ENCODE measurements around the gene CTSS.
"Not testable (repeated sequence)": the region's sequence is repeated elsewhere in the genome, so short reads cannot be mapped to it uniquely, and the experiment has no call there.

Gene CTSS

GRCh38 chr1:150778409-150778808 lies 12.8 kb upstream of the CTSS start:
- H3K27ac ChIP-seq = peak overlapping the region in 1 of 21 experiments; percentile 18
- H3K4me3 ChIP-seq = no peak overlapping the region

GRCh38 chr1:150777544-150777943 lies 12.0 kb upstream of the CTSS start:
- no peak overlapping the region for H3K27ac ChIP-seq
- no peak overlapping the region for H3K4me3 ChIP-seq

DNA sequence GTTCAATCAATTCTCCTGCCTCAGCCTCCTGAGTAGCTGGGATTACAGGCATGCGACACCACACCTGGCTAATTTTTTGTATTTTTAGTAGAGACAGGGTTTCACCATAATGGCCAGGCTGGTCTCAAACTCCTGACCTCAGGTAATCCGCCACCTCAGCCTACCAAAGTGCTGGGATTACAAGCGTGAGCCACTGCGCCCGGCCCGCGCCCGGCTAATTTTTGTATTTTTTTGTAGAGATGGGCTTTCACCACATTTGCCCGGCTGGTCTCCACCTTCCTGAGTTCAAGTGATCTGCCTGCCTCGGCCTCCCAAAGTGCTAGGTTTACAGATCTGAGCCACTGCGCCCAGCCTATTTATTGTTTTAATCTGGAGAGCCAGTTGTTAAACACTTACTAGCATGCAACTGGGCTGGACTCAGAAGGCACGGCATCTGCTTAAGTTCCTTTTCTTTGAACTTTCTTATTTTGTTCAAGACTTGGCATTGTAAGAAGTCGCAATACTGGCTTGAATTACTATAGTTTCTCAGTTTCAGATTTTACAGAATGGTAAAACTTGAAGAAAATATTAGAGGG lies 10.4 kb upstream of the CTSS start:
- H3K27ac ChIP-seq = peak overlapping the region in 1 of 21 experiments; percentile 35
- not testable (repeated sequence) for H3K4me3 ChIP-seq

- Histone ChIP-seq H3K4me3 (no peak overlapping the region), H3K27ac (no peak overlapping the region)
These were observed 9.7 kb upstream of the CTSS start for GRCh38 chr1:150775276-150775675.

DNA sequence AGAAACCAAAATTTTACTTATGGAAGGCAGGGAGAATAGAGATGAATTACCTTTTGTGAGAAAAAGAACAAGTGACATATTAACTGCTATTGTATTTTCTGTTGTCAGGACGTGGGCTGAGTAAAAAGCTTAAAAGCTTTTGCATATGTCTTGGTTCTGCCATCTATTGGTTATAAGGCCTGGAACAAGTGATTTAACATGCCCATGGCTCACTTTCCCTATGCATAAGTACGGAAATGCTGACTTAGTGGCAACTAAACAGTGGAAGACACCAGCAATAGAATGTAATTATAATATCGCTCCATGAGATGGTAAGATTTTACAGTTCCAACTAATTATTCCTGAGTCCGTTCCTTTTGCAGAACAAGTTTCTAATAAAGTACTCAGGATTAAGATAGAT lies 6.7 kb upstream of the CTSS start:
- Histone ChIP-seq H3K27ac (no peak overlapping the region), H3K4me3 (no peak overlapping the region)

DNA sequence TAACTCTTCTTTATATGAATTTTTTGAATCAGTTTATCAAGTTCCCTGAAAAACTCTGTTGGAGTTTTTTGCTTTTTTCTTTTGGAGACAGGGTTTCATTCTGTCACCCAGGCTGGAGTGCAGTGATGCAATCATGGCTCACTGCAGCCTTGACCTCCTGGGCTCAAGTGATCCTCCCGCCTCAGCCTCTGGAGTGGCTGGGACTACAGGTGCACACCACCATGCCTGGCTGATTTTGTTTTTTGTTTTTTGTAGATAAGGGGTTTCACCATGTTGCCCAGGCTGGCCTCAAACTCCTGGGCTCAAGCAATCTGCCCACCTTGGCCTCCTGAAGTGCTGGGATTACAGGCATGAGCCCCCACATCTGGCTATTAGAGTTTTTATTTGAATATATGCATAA lies 2.1 kb upstream of the CTSS start:
- H3K4me3 ChIP-seq, H3K27ac ChIP-seq: not testable (repeated sequence)

GRCh38 chr1:150765977-150766301 lies 361 bp upstream of the CTSS start:
- peak overlapping the region in 20 of 21 experiments; percentile 33 to 93 (median 81) for H3K27ac ChIP-seq
- H3K4me3 ChIP-seq = peak overlapping the region in 6 of 7 experiments; percentile 20 to 44 (median 29)

- Histone ChIP-seq H3K27ac (peak overlapping the region in 20 of 21 experiments; percentile 7 to 93 (median 80)), H3K4me3 (peak overlapping the region; percentile 20 to 44 (median 26))
These were observed 919 bp downstream of the CTSS start for GRCh38 chr1:150764617-150765101.

- peak overlapping the region in 1 of 21 experiments; percentile 6 for H3K27ac ChIP-seq
- no peak overlapping the region for H3K4me3 ChIP-seq
These were observed 2.6 kb downstream of the CTSS start for GRCh38 chr1:150763018-150763417.

- Histone ChIP-seq H3K27ac (no peak overlapping the region), H3K4me3 (no peak overlapping the region)
These were observed 3.0 kb downstream of the CTSS start for GRCh38 chr1:150762552-150762951.

DNA sequence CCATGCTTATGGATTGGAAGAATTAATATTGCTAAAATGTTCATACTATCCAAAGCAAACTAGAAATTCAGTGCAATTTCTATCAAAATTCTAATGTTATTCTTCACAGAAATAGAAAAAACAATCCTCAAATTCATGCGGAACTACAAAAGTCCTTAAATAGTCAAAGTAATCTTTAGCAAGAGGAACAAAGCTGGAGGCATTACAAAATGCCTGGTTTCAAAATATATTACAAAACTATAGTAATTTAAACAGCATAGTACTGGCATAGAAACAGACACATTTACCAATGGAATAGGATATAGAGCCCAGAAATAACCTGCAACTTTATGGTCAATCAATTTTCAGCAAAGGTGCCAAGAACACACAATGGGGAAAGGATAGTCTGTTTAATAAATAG lies 3.8 kb downstream of the CTSS start:
- Histone ChIP-seq H3K27ac (no peak overlapping the region), H3K4me3 (no peak overlapping the region)

- H3K4me3 ChIP-seq = no peak overlapping the region
- no peak overlapping the region for H3K27ac ChIP-seq
These were observed 5.6 kb downstream of the CTSS start for GRCh38 chr1:150760013-150760412.

GRCh38 chr1:150753416-150753815 lies 12.2 kb downstream of the CTSS start:
- no peak overlapping the region for H3K4me3 ChIP-seq
- H3K27ac ChIP-seq = no peak overlapping the region

- Histone ChIP-seq H3K4me3 (no peak overlapping the region), H3K27ac (no peak overlapping the region)
These were observed 14.1 kb downstream of the CTSS start for GRCh38 chr1:150751443-150751842.

GRCh38 chr1:150749720-150750311 lies 15.8 kb downstream of the CTSS start:
- H3K27ac ChIP-seq = no peak overlapping the region
- no peak overlapping the region for H3K4me3 ChIP-seq

- no peak overlapping the region for H3K27ac ChIP-seq
- H3K4me3 ChIP-seq = no peak overlapping the region
These were observed 16.5 kb downstream of the CTSS start for GRCh38 chr1:150748878-150749719.

DNA sequence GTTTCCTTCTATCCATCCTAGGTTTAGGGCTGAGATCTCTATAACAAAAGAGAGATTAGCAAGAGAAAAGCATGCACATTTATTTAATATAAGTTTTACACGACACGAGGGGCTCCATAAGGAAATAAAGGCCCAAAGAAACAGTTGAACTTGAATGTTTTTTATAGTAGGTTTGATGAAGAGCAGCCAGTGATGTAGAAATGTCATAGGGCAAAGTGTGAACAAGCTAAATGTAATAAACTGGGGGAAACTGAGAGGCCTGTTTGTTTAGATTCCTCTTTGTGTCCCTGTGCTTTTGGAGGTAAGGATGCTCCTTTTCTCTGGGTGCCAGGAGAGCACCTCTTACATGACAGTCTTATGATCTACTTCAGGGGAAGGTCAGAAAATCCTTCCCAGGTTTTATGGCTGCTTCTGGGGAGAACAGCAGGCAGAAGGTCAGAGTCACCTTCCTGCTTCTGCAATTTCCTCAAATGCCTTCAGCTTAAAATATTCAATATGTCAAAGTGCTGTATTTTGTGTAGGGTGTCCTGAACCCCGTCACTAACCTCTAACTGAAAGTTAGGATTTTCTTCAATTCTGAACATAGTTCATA lies 35.4 kb downstream of the CTSS start:
- Histone ChIP-seq H3K4me3 (no peak overlapping the region), H3K27ac (no peak overlapping the region)

DNA sequence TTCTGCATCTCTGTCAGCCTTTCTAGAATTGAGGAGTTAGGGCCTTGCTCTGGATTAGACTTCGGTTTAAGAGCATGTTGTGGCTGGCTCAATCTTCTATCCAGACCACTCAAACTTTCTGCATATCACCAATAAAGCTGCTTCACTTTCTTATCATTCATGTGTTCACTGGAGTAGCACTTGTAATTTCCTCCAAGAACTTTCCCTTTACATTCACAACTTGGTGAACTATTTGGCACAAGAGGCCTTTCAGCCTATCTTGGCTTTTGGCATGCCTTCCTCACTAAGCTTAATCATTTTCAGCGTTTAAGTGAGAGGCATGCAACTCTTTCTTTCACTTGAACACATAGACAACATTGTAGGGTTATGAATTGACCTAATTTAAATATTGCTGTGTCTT lies 41.2 kb downstream of the CTSS start:
- H3K4me3 ChIP-seq = no peak overlapping the region
- H3K27ac ChIP-seq = no peak overlapping the region

- Histone ChIP-seq H3K4me3 (no peak within 1 kb of the TSS), H3K27ac (no peak within 1 kb of the TSS)
These were observed 44.9 kb downstream of the CTSS start, which contains the start of gene HORMAD1 for GRCh38 chr1:150720703-150721102. Gene HORMAD1, minus strand, starts transcription at chr1:150720895. Its CDS starts 1,390 bp downstream, at chr1:150719505.

DNA sequence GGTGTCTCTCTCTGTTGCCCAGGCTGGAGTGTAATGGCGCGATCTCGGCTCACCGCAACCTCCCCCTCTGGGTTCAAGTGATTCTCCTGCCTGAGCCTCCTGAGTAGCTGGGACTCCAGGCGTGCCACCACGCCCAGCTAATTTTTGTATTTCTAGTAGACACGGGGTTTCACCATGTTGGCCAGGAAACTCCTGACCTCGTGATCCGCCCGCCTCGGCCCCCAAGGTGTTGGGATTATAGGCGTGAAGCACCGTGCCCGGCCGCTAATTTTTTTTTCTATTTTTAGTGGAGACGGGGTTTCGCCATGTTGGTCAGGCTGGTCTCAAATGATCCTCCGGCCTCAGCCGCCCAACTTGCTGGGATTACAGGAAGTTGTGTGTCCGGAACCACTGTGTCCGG lies 45.5 kb downstream of the CTSS start:
- H3K27ac ChIP-seq = no peak overlapping the region
- H3K4me3 ChIP-seq = no peak overlapping the region
